B cell (primary cell): Measurements from ENCODE around the gene TTC28. TPM values are rescaled to one million over a fixed set of nuclear protein-coding genes. Genes with fewer than 3 reads are reported as not detected.

Experiments
- ATAC-seq: fragments of 200-7000 bp; cut with Tn5 transposase; one replicate; pipeline ENCODE4 v1.10.0; 2021; ENCODE audit warnings: low read depth, mild to moderate bottlenecking, moderate number of reproducible peaks, moderate library complexity
- CTCF ChIA-PET: fragments of 350-600 bp; sonication (Branson Sonifier 250); formaldehyde crosslinking; loops from one replicate; lab custom pipeline; 2021; ENCODE audit warnings: antibody characterized with exemption, inconsistent platforms; lab: Charles Lee
- POLR2A ChIA-PET: fragments of 350-600 bp; sonication (Branson Sonifier 250); formaldehyde crosslinking; loops from one replicate; lab custom pipeline; 2021; ENCODE audit warnings: antibody characterized with exemption; lab: Charles Lee
- DNase-seq: peaks from one replicate; pipeline ENCODE4 v3.0.0; 2013
- H2AFZ ChIP-seq: 2 replicates; pipeline ENCODE4 v1.6.1; 2012; ENCODE audit warnings: mild to moderate bottlenecking, low read depth, low read length; ENCODE audit not compliant: insufficient read depth, poor library complexity, severe bottlenecking
- H3K27ac ChIP-seq, 2 donors: 1 replicate in 1 of 2; 2 replicates in 1 of 2; pipeline ENCODE4 v1.5.1; 2012 to 2013; ENCODE audit warnings: low read length in 2 of 2, mild to moderate bottlenecking in 2 of 2, moderate library complexity in 1 of 2
- H3K27me3 ChIP-seq, 4 experiments: fragments of 200-600 bp in 1 of 4; sonication (generic) in 1 of 4; replicated peaks in 1 of 4; 1 replicate in 2 of 4; 2 replicates in 2 of 4; pipeline versions ENCODE4 v1.6.1 to v1.7.0; 2013 to 2016; ENCODE audit warnings: low read length in 3 of 4, mild to moderate bottlenecking in 2 of 4, mixed read lengths in 1 of 4, moderate library complexity in 1 of 4; ENCODE audit not compliant: insufficient read depth in 4 of 4, control insufficient read depth in 3 of 4; ENCODE audit errors: control extremely low read depth in 1 of 4
- H3K36me3 ChIP-seq, 2 experiments: replicated peaks in 1 of 2; 1 replicate in 1 of 2; 2 replicates in 1 of 2; pipeline versions ENCODE4 v1.6.1 to v1.7.1; 2013; ENCODE audit warnings: low read length in 1 of 2; ENCODE audit not compliant: insufficient read depth in 2 of 2, control insufficient read depth in 1 of 2; ENCODE audit errors: control extremely low read depth in 1 of 2, extremely low read depth in 1 of 2
- H3K4me1 ChIP-seq, 2 donors: fragments of 200-600 bp in 1 of 2; sonication (generic) in 1 of 2; 1 replicate in 1 of 2; 2 replicates in 1 of 2; pipeline versions ENCODE4 v1.5.1 to v1.6.1; 2013 to 2017; ENCODE audit warnings: low read length in 2 of 2; ENCODE audit not compliant: control insufficient read depth in 2 of 2, insufficient read depth in 2 of 2
- H3K4me2 ChIP-seq: replicated peaks from 2 replicates; pipeline ENCODE3; 2012; ENCODE audit warnings: mild to moderate bottlenecking, low read depth, low read length; ENCODE audit not compliant: poor library complexity, severe bottlenecking
- H3K4me3 ChIP-seq, 5 experiments: fragments of 200-600 bp in 1 of 5; sonication (generic) in 1 of 5; 1 replicate in 3 of 5; 2 replicates in 2 of 5; pipeline versions ENCODE4 v1.5.1 to v1.7.0; 2011 to 2016; ENCODE audit warnings: low read length in 4 of 5, mild to moderate bottlenecking in 4 of 5, low read depth in 2 of 5, control low read depth in 1 of 5, moderate library complexity in 1 of 5; ENCODE audit not compliant: insufficient read depth in 1 of 5; ENCODE audit errors: control extremely low read depth in 1 of 5, extremely low read depth in 1 of 5
- H3K79me2 ChIP-seq: fragments of 200-600 bp; sonication (generic); one replicate; pipeline ENCODE4 v1.6.0; 2016; ENCODE audit warnings: low read length; ENCODE audit not compliant: control insufficient read depth, insufficient read depth
- H3K9ac ChIP-seq: fragments of 200-600 bp; sonication (generic); 2 replicates; pipeline ENCODE4 v1.6.1; 2017; ENCODE audit warnings: mild to moderate bottlenecking, low read length, moderate library complexity
- H3K9me3 ChIP-seq, 3 donors: one replicate each; pipeline versions ENCODE4 v1.6.1 to v1.7.1; 2013; ENCODE audit warnings: low read length in 2 of 3; ENCODE audit not compliant: control insufficient read depth in 2 of 3, insufficient read depth in 1 of 3; ENCODE audit errors: control extremely low read depth in 1 of 3
- H4K20me1 ChIP-seq: 2 replicates; pipeline ENCODE4 v1.6.0; 2012; ENCODE audit warnings: mild to moderate bottlenecking, low read length; ENCODE audit not compliant: insufficient read depth, control insufficient read depth, poor library complexity, severe bottlenecking
- H3K27ac Mint-ChIP-seq: one replicate; pipeline ENCODE4 v1.8.0; 2021; ENCODE audit warnings: mixed read lengths
- H3K27me3 Mint-ChIP-seq: one replicate; pipeline ENCODE4 v1.8.0; 2021; ENCODE audit warnings: mixed read lengths
- H3K4me1 Mint-ChIP-seq: one replicate; pipeline ENCODE4 v1.8.0; 2021; ENCODE audit warnings: mixed read lengths
- H3K4me3 Mint-ChIP-seq: one replicate; pipeline ENCODE4 v1.8.0; 2021; ENCODE audit warnings: mixed read lengths
- H3K9me3 Mint-ChIP-seq: one replicate; pipeline ENCODE4 v1.8.0; 2022; ENCODE audit warnings: mixed read lengths; ENCODE audit not compliant: insufficient read depth
- EZH2 ChIP-seq: IDR thresholded peaks from 2 replicates; pipeline ENCODE4 v1.6.1; 2012; ENCODE audit warnings: borderline replicate concordance, low read depth, mild to moderate bottlenecking, moderate library complexity, low read length; ENCODE audit not compliant: insufficient read depth, poor library complexity, severe bottlenecking
- WGBS: methylation state at CpG from one replicate; pipeline ENCODE4 v1.1.5; 2013; ENCODE audit warnings: missing lambda C conversion rate; ENCODE audit not compliant: insufficient coverage; 5-methylcytosine and 5-hydroxymethylcytosine counted together
- intact Hi-C: fragments of 100-400 bp; cut with micrococcal nuclease; formaldehyde crosslinking; loops from one replicate; pipeline ENCODE4 v1.10.0; 2022
- polyA plus RNA-seq: library from polyadenylated mRNA; depleted of rRNA; stranded (reverse); fragments of >200 nt; gene quantifications from 2 replicates; pipeline ENCODE4 v1.2.3, GENCODE V29; 2012
- total RNA-seq, 2 donors: library from RNA; stranded (reverse); fragments of 120-200 nt in 1 of 2; gene quantifications; 1 replicate in 1 of 2; 2 replicates in 1 of 2; pipeline versions ENCODE4 v1.2.3 to v1.2.4, GENCODE V29; 2013 to 2022
- TF ChIP-seq, protein P1 (sequence below): fragments of 200-600 bp; IDR thresholded peaks from one replicate; pipeline ENCODE4 v1.8.0; 2022; ENCODE audit warnings: antibody characterized with exemption, mild to moderate bottlenecking

The TTC28 gene
- total and polyA plus RNA-seq, 2 donors (not counting 1 experiment from before 2014, with no cell fraction given): 4.5 to 7.3 TPM

GRCh38 chr22:28015676-28016601 is 663.7 kb downstream of the TTC28 start:
- H3K79me2 ChIP-seq: no peaks in the 10 kb centered on the region

DNA sequence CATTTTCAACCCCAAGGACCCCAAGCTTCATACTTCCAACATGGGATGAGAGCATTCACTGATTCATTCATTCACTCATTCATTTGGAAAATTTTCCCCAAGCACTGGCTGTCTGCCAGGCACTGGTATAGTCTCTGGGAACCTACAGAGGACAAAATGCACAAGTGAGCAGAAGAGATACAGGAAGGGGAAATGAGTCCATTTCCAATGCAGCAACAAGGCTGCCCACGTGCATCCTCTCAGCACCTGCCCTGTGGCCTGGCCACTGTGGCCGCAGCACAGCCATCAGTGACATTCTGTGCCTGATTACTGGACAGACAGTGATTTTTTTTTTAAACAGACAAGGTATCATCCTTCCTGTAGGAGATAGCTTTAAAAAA is 664.6 kb downstream of the TTC28 start:
- Histone ChIP-seq H3K4me3 (no peak overlapping the region), H3K79me2 (no peaks in the 10 kb centered on the region), H3K9me3 (no peaks in the 10 kb centered on the region), H3K9ac (no peak overlapping the region), H2AFZ (no peak overlapping the region), H3K4me2 (no peak overlapping the region), H3K27ac (no peak overlapping the region), H3K4me1 (no peaks in the 10 kb centered on the region), H4K20me1 (no peaks in the 10 kb centered on the region), H3K27me3 (no peaks in the 10 kb centered on the region), H3K36me3 (no peaks in the 10 kb centered on the region)
- intact Hi-C loops: no loop called here
- Mint-ChIP-seq H3K27ac (no peak overlapping the region), H3K4me1 (peaks cover under 1% of the 10 kb centered on the region), H3K4me3 (no peak overlapping the region), H3K27me3 (no peaks in the 10 kb centered on the region), H3K9me3 (no peaks in the 10 kb centered on the region)
- ChIA-PET CTCF (interaction anchor here (1.0 to 3.2 kb wide), 2 partner anchors 129 to 1026 kb away, joined by 4 to 15 read pairs; no protein-coding TSS in a partner anchor), POLR2A (no interaction called here)
- DNase-seq (no peak), ATAC-seq (no peak)
- WGBS: 50% methylated on average over 1 of the region's 2 CpGs
- no peak for TF ChIP-seq EZH2
- TF ChIP-seq, protein P1, sequence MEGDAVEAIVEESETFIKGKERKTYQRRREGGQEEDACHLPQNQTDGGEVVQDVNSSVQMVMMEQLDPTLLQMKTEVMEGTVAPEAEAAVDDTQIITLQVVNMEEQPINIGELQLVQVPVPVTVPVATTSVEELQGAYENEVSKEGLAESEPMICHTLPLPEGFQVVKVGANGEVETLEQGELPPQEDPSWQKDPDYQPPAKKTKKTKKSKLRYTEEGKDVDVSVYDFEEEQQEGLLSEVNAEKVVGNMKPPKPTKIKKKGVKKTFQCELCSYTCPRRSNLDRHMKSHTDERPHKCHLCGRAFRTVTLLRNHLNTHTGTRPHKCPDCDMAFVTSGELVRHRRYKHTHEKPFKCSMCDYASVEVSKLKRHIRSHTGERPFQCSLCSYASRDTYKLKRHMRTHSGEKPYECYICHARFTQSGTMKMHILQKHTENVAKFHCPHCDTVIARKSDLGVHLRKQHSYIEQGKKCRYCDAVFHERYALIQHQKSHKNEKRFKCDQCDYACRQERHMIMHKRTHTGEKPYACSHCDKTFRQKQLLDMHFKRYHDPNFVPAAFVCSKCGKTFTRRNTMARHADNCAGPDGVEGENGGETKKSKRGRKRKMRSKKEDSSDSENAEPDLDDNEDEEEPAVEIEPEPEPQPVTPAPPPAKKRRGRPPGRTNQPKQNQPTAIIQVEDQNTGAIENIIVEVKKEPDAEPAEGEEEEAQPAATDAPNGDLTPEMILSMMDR: no peak

More at GRCh38 chr22:28015676-28016601, 663.7 kb downstream of the TTC28 start:
- Mint-ChIP-seq H3K4me3 (no peak overlapping the region), H3K27me3 (no peaks in the 10 kb centered on the region), H3K9me3 (no peaks in the 10 kb centered on the region), H3K4me1 (peaks cover 2% of the 10 kb centered on the region), H3K27ac (no peak overlapping the region)
- ChIA-PET POLR2A (no interaction called here), CTCF (interaction anchor here (1.6 to 3.2 kb wide), 2 partner anchors 8 to 129 kb away, joined by 4 to 15 read pairs; no protein-coding TSS in a partner anchor)
- Histone ChIP-seq H3K9ac (no peak overlapping the region), H3K4me3 (no peak overlapping the region), H3K4me1 (no peaks in the 10 kb centered on the region), H4K20me1 (no peaks in the 10 kb centered on the region), H2AFZ (no peak overlapping the region), H3K9me3 (no peaks in the 10 kb centered on the region), H3K27ac (no peak overlapping the region), H3K4me2 (no peak overlapping the region), H3K36me3 (no peaks in the 10 kb centered on the region), H3K27me3 (no peaks in the 10 kb centered on the region)
- WGBS: 89% methylated on average over 14 of the region's 16 CpGs
- ATAC-seq (no peak), DNase-seq (no peak)
- intact Hi-C loops: no loop called here
- TF ChIP-seq, protein P1: no peak
- TF ChIP-seq EZH2: no peak
